Activated CD8-positive, alpha-beta memory T cell treated with anti-CD3 and anti-CD28 coated beads, Interleukin-2, amount 50 U/mL, for 4 hours (primary cell): Measurements from ENCODE around the gene PARK7.

Source experiments
- DNase-seq: peaks from one replicate; pipeline ENCODE4 v3.0.0-alpha.2; 2020

Gene PARK7

GRCh38 chr1:8011016-8011415, 49.5 kb downstream of the PARK7 start:
- DNase-seq = no peak

GRCh38 chr1:8011923-8012858, 50.7 kb downstream of the PARK7 start:
- DNase-seq = no peak

DNA sequence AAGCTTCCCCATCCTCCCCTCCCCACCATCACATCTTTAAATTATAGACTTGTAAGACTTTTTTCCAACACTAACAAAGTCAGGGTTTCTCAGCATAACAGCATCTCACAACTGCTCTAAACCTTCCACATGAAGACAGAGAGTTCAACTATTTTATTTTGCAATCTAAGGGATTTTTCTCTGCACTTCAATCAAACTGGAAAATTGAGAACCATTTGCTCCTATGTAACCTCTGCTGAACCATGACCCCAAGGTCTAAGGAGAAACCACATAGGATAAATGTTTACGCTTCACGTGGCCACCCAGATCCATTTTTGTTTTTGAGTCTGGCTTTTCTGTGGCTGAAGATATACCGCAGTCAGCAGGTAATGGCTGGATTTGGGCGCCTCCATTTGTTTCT, 51.4 kb downstream of the PARK7 start:
- DNase-seq = no peak

GRCh38 chr1:8013399-8013798, 51.9 kb downstream of the PARK7 start:
- no peak for DNase-seq

- DNase-seq = no peak
Observed at GRCh38 chr1:8013800-8014199, 52.3 kb downstream of the PARK7 start.

GRCh38 chr1:8014381-8014988, 53.0 kb downstream of the PARK7 start:
- no peak for DNase-seq

DNA sequence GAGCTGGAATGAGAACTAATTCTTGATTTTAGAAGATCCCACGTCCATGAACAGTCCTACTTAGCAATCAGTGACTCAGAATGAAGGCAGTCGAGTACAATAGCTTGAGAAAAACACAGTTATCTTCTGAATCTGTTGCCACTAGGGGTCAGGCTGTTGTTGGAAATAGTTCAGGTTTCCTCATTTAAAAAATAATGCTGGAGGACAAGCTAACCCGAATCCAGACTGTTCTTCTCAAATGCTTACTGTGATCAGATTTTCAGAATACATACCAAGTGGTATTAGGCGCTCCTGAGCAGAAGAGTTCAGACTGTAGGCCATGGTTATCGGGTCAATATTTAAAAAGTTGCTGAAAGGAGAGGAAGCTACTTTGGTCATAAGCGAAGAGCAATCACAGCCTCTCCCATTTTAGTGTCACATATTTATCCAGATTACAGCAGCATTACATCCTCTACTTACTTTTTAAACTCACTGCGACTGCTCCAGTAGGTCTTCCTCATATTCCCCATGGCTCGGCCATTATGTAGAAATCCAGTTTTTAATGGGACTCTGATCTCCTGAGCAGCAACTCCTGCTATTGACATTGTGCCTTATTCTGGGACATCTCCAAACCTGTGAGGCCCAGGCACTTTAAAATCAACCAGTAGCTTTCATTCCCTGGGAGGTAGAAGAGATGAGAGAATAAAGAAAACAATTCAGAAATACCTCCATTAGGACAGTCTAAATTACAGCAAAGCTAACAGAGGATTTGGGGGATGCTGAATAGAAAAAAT, 53.7 kb downstream of the PARK7 start:
- DNase-seq = peak; percentile 25

- no peak for DNase-seq
Observed at GRCh38 chr1:8015809-8016165, 54.3 kb downstream of the PARK7 start.

GRCh38 chr1:8016210-8016894, 54.8 kb downstream of the PARK7 start:
- DNase-seq = no peak

DNA sequence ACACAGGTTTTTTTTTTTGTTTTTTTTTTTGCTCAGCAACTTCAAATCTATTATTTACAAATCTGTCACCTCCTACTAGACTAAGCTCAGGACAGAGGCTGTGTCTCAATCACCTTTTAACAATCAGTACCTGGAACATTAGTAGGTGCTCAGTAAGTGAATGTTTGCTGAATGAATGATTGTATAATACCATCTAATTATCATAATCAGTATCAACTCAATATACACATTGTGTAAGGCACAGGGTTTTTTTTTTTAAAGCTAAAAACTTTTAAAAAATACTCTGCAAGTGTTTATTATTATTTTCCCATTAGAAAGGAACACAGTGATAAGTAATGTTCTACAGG, 55.4 kb downstream of the PARK7 start:
- no peak for DNase-seq

DNA sequence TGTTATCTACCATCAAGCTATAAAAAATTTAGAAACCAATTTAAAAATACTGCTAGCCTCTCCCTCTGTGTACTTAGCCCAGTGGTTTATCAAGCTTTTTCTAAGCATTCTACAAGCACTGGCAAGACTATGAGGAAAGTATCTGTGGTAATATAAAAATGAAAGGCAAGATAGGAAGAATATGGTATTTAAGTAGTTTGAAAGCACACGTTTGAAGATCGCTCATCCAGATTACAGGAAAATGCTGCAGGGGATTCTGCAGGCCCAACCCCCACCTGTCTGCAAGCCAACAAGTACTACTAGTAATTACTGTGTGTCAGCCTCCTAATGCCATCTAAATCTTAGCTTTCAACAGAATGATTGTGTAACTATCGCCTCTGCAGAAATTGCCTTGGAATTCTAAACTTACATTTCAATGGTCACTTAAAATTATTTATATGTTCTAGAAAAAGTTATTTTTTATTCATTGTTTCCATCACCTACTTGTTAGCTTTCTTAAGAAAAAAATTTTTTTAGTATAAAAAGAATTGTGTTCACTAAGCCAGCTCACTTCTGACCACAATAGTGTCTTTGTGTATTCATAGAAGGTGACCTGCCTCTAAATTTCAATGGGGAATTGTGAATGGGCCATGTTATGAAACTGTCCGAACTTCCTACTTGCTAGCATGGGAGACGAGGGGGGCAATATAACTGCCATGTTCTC, 56.1 kb downstream of the PARK7 start:
- no peak for DNase-seq

DNA sequence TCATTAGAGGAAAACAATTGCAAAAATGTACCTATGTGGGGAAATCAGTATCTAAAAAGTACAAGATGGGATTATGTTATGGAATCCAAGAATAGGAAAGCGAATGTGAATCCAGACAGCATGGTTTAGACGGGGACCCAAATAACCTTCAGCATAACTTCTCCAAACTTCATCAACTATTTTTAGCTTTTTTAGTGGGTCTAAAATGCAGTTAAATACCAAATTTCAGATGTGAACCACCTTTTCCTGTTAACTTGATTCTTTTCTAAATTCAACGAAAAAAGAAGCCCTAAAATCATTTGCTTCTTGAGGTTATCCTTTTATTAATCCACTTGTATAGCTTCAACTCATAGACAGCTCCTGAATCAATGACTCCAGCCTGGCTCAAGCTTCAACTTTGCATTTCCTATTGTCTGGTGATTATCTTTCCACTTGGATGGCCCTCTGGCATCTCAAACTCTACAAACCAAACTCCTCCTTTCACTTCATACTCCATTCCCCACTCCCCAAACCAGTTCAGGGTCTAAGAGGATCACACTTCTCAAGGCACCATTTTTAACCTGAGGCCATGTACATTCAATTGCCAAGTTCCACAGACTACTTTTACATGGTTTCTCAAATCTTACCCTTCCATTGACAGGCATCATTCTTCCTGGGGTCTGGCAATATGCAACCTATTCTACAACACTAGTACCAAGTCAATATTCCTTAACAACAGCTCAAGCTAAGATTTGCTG, 57.1 kb downstream of the PARK7 start:
- DNase-seq = no peak

- no peak for DNase-seq
Observed at GRCh38 chr1:8019229-8019620, 57.7 kb downstream of the PARK7 start.

DNA sequence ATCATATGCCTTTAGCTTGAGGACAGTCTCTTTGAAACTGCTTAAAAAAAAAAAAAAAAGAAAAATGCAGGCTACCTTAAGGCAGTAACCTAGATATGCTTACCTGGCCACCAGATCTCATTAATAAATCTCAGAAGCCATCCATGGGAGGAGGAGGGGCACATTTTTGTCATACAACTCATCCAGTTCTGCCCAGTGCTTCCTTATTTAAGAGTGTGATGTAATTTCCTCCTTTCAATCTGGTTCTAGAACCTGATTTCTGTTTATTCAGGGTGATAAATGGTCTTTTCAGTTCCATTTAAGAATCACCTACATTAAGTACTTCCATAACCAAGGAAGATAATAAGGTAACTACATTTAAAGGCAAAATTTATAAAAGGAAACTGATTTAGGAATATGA, 58.5 kb downstream of the PARK7 start:
- no peak for DNase-seq

- no peak for DNase-seq
Observed at GRCh38 chr1:8021676-8022266, 60.3 kb downstream of the PARK7 start.

DNA sequence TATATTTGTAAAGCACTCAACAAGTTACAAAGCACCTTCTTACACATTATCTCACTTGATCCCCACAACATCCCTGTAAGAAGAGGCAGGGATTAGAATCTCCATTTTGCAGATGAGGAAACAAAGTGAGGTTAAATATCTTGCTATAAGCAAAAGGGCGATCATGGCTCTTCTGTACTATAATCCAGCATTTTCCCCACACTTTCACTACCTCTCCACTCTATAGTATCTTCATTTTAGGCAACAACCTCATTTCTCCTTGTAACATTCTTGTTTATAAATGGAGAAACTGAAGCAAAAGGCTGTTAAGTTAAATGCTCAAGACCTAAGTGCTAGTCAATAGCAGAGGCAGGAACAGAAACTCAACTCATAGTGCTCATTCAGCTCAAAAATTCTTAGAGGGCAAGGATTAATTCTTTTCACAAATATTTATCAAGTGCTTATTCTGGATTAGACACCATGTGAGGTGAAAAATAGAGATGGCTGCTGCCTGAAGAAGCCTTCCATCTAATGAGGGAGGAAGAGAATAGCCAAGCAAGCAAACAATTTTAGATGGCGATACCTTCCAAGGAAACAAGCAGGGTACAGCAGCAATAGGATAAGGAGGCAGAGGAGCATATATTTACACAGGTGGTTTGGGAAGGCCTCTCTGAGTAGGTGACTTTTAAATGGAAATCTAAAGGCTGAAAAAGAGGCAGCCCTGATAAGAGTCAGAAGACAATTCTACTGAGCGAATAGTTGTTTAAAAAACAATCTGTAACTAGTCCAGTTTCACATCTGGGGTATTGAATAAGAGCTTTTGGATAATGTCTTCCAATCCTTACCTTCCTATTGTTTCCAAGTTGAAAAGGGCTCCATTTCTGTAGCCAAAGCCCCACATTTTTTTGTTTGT, 61.1 kb downstream of the PARK7 start:
- no peak for DNase-seq

- DNase-seq = no peak
Observed at GRCh38 chr1:8023287-8023994, 61.9 kb downstream of the PARK7 start.

- no peak for DNase-seq
Observed at GRCh38 chr1:8023995-8024313, 62.4 kb downstream of the PARK7 start.

GRCh38 chr1:8024329-8024728, 62.8 kb downstream of the PARK7 start:
- no peak for DNase-seq
